Glomerular visceral epithelial cell (primary cell): Measurements from ENCODE around the gene MYO5B.
"Not testable (repeated sequence)": the region's sequence is repeated elsewhere in the genome, so short reads cannot be mapped to it uniquely, and the experiment has no call there.

Experiments used
- DNase-seq: peaks from one replicate; pipeline ENCODE4 v3.0.0-alpha.2; 2016; ENCODE audit errors: extremely low spot score

The MYO5B gene

DNA sequence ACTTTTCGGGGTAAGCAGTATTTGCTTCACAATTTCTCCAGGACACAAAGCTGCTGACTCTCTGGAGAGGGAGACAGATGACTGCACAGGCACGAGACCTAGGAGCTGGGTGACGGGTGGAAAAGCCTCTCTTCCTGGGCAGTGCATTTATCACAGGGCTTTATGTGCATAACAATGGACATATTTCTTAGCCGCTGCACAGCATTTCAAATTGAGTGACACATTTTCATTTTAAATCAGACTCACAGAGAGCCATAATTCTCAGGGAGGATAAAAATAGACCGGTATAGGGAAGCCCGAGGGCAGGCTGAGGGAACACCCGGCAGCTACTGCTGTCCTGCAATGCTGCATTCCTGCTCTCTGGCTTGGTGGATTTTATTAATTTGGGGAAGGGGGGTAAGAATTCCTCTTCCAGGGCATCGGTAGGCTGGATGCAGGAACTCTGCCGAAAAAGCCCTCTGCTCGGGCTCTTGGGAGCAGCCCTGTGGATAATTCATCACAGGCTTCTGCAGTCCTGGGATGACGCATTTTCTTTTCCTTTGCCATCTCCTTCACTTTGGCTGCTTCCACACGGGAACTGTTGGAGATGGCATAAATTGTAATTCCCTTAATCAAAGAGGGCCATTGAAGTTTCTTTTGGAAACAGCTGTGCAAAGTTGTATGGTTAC is 273.5 kb downstream of the MYO5B start:
- no peak for DNase-seq

- DNase-seq: peak; percentile 72
Measured at GRCh38 chr18:49920731-49921130, 274.2 kb downstream of the MYO5B start.

DNA sequence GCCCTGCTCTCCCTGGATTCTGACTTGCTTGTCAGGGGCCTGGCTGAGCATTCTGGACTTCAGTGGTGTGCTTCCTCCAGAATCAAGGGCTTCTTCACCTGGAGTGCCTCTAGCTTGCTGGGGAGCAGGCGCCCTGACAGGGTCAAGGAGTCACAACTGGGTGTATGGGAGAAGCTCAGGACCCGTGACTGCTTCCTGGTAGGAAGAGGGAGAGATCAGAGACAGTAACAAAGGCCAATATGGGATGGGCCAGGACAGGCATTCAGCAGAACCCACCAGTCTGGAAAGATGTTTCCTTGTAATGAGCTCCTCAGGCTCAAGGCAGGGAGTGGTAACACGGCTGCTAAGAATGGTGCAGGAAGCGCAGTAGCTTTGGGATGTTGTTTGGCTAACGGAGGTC is 277.2 kb downstream of the MYO5B start:
- DNase-seq: no peak

GRCh38 chr18:49915352-49915751 is 279.6 kb downstream of the MYO5B start:
- no peak for DNase-seq

DNA sequence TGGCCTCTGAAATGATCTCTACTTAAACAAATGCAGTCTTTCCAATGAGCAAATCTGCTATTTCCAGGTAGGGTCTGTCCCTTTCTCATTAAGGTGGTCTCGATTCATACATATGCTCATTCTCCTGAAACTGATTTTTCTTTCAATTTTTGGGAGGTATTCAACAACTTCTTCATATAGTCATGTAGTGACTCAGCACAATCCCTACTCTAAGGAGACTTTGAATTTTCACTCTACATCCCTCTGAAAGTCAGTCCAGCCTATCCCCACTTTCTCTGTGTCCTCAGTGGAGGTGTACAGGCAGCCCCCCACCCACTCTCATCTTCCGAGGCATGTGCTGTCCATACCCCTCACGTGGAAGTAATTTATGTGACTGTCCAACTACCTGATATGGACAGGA is 281.7 kb downstream of the MYO5B start:
- DNase-seq: no peak

- DNase-seq: no peak
Measured at GRCh38 chr18:49911427-49911826, 283.5 kb downstream of the MYO5B start.

- no peak for DNase-seq
Measured at GRCh38 chr18:49910986-49911385, 284.0 kb downstream of the MYO5B start.

GRCh38 chr18:49910019-49910418 is 284.9 kb downstream of the MYO5B start:
- no peak for DNase-seq

DNA sequence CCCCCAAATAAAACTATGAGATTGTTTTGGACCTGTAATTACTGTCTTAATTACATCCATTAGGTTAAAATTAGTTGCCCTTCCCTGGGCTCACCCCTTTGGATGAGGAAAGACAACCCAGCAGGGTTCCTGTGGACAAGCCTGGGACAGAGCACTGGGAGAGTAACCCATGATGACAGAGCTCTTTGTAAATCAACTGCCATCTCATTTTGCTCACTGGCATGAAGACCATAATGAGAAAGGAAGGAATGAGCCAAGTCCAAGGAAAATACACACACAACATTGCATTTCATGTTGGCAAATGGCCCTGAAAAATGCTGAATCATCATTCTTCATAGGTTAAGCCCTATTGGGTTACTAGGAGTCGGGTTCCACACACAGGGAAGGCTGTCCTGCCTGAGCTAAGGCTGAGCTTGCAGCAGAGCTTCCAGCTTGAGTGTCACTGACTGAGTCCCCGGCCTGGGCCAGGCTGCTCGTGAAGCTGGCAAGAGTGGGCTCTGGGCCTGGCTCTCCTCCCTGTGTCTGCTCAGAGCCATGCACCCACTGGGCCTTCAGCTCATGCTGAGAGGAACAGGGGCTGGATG is 287.5 kb downstream of the MYO5B start:
- no peak for DNase-seq

DNA sequence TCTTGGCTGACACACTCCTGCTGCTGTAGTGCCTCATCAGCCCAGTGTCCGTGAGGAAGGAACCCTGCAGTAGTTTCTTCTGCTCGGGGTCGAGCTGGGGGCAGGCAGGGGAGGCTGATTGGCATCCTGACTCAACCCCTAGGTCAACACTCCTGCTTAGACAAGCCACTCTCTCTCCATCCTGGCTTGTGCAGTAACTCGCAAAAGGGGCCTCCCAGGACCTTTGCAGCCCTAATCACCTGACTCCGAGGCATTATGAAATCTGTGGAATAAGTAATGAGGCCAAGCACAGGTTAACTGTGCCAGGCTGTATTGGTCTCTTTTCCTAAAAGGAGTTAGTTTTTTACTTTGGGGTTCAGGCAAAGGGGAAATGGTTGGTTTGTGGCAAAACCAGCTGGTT is 289.2 kb downstream of the MYO5B start:
- no peak for DNase-seq

GRCh38 chr18:49904871-49905555 is 289.9 kb downstream of the MYO5B start:
- DNase-seq: no peak

DNA sequence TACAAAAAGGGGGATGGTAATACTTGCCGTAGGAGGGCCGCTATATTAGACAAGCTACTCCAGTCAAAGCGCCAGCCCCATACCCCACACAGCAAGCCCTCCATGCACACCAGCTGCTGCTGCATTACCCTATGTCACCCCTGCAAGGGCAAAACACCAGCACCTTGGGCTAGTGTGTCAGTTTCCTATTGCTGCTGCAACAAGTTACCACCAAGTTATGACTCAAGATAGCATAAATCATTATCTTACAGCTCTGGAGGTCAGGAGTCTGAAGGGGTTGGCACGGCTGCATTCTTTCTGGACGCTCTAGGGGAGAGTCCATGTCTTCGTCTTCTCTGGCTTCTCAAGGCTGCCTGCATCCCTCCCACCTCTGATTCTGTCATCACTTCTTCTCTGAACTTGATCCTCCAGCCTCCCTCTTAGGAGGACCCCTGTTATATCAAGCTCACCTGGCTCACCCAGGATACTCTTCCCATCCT is 293.0 kb downstream of the MYO5B start:
- DNase-seq: no peak

GRCh38 chr18:49899657-49900330 is 295.2 kb downstream of the MYO5B start:
- DNase-seq: no peak

DNA sequence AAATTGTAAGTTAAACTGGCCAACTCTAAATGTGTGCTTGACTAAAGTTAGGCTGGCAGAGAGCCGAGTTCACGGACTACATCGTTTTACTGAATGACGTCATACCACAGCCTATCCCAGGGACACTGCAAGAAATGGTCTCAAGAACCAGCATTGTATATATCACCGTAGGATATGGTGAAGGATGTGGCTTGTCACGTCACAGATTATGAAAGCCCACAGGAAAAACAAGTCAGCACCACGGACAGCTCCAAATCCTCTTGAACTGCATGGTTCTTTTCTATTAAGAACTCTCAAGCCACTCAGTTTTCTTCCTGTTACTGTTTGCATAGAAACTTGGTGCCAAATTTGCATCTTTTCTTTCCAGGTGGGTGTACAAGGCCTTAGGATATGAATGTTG is 296.5 kb downstream of the MYO5B start:
- peak; percentile 51 for DNase-seq

DNA sequence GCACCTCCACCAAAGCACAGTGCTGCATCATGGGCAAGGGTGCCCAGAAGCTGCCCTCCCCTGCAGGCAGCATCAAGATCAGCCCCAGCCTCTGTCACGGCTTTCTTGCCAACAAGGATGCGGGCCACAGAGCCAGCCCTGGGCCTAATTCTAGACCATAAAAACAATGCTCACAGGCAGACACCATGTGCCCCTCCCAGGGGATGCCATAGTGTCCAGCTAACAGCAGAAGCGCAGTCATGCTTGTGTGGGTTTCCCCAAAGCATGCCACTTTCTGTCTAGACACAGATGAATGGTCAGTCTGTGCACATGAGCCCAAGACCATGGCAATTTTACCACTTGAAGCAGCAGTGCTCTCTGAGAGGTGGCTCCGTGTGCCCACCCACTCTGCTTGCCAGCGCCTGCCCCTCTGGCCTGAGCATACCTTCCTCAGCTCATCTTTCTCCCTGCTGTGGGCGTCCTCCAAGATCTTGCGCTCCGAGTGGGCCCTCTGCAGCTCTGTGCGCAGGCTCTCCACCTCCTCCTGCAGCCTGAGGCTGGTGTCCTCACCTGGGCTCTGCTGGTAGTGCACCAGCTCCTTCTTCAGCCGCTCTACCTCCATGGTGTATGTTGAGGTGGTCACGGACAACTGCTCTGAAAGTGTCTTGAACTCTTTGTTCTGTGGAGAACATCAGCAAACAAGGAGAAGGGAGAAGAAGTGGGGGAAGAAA is 300.3 kb downstream of the MYO5B start:
- DNase-seq: no peak

- DNase-seq: no peak
Measured at GRCh38 chr18:49893036-49893435, 301.9 kb downstream of the MYO5B start.

GRCh38 chr18:49892148-49892924 is 302.6 kb downstream of the MYO5B start:
- no peak for DNase-seq

DNA sequence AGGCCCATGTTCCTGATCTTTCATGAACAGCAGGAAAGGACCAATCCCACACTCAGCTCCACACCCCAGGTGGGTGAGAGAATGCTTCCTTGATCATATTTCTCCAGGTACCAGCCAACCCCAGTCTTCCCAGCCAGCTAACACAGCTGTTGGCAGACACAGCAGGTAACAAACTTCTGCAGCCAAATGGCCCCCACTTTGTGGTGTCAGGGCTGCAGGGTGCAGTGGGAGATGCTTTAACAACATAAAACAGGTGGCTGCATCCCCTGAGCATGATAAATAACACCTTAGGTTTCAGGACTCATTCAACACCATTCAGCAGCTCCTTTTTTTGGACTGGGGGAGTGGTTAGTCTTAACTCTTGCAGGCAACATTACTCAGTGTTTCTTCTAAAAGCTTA is 304.9 kb downstream of the MYO5B start:
- DNase-seq: no peak

GRCh38 chr18:49889552-49889951 is 305.4 kb downstream of the MYO5B start:
- DNase-seq: not testable (repeated sequence)

DNA sequence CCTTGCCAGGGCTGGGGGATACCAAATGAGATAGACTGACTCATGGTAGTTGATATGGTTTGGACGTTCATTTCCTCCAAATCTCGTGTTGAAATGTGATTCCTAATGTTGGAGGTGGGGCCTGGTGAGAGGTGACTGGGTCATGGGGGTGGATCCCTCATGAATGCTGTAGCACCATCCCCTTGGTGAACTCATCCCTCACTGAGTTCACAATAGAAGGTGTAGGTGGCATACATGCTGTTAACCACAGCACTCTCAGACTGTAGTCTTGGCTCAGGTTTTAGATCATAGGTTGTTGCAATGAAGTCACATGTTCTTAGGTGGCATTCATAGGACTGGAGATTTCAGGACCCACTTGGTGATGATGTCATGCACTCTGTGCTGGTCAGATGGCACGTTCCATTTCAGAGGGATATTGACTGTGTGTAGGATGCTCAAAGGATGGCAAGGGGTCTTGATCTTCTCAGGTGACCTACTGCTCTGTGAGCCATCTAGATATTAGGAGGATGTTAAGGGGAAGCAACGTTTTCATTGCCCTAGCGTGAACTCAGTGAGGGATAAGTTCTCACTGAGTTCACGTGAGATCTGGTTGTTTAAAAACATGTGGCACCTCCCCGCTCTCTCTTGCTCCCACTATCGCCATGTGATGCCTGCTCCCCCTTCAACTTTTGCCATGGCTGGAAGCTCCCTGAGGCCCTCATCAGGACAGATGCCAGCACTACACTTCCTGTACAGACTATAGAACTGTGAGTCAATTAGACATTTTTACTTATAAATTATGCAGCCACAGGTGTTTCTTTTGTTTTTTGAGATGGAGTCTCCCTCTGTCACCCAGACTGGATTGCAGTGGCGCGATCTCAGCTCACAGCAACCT is 307.8 kb downstream of the MYO5B start:
- no peak for DNase-seq
